Upper lobe of right lung (tissue), 1 donor: Measurements from ENCODE around the gene LITAFD. TPM values are rescaled to one million over a fixed set of nuclear protein-coding genes. Genes with fewer than 3 reads are reported as not detected.

Experiments used
- ATAC-seq: fragments of 200-7000 bp; cut with Tn5 transposase; one replicate; pipeline ENCODE4 v1.9.1; 2020; ENCODE audit warnings: mild to moderate bottlenecking, moderate library complexity
- DNase-seq: peaks from one replicate; pipeline ENCODE4 v3.0.0-alpha.2; 2020
- H3K27ac ChIP-seq: fragments of 200-600 bp; one replicate; pipeline ENCODE4 v1.8.0; 2022
- H3K27me3 ChIP-seq: fragments of 200-600 bp; one replicate; pipeline ENCODE4 v1.8.0; 2022; ENCODE audit warnings: mild to moderate bottlenecking
- H3K36me3 ChIP-seq: fragments of 200-600 bp; one replicate; pipeline ENCODE4 v1.8.0; 2022
- H3K4me1 ChIP-seq: fragments of 200-600 bp; one replicate; pipeline ENCODE4 v1.8.0; 2022
- H3K4me3 ChIP-seq: fragments of 200-600 bp; one replicate; pipeline ENCODE4 v1.8.0; 2022; ENCODE audit warnings: mild to moderate bottlenecking
- H3K9me3 ChIP-seq: fragments of 200-600 bp; one replicate; pipeline ENCODE4 v1.8.0; 2022
- intact Hi-C: fragments of 100-400 bp; cut with DNase I; formaldehyde crosslinking; loops from one replicate; pipeline ENCODE4 v1.11.0; 2022
- total RNA-seq: library from RNA; stranded (reverse); fragmentation: NEBNext Ultra II Directional; extraction: Animal tissue kit (Norgen Biotek cat#: 25700); gene quantifications from one replicate; pipeline ENCODE4 v1.2.1, GENCODE V29; 2021
- TF ChIP-seq, protein P1 (sequence below): fragments of 200-600 bp; IDR thresholded peaks from one replicate; pipeline ENCODE4 v1.8.0; 2022; ENCODE audit warnings: antibody characterized with exemption
- donor health status: DM: no; HTN: yes; CAD: no; lungs with severe emphysema.

Gene LITAFD
- total RNA-seq, 1 donor from 2014 or later: not detected

DNA sequence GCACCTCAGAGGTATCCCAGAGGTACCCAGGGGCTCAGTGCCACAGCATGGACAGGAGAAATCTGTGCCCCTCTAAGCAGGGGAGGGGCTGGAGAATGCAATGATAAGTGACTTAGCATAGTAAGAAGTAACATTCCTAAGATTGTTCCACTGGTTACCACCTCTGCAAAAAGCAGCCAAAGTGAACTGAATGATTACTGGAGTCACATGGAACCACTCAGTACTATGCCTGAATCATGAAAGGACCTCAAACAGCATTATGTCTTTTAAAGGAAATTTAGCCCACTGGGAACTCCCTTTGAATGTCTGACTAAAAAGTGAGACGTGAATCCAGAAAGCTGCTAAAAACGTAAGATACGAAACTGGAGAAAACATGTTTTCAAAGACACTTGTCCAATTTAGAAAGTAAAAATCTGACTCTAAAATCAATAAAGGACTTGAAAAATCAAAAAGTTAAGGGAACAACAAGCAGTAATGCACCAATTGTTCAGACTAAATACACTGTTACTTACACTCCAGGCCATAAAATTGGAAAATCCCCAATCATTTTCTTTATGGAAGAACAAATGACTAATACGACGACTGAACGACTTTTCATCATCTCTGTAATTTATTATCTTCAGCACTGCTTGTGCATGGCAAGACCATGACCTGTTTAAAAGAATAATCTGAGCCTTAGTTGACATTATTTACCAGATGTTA is 38.6 kb downstream of the LITAFD start:
- Histone ChIP-seq H3K27ac (no peak overlapping the region), H3K4me3 (no peak overlapping the region), H3K4me1 (peaks cover 5% of the 10 kb centered on the region), H3K27me3 (no peaks in the 10 kb centered on the region), H3K9me3 (no peaks in the 10 kb centered on the region), H3K36me3 (peaks cover 79% of the 10 kb centered on the region)
- ATAC-seq: no peak
- TF ChIP-seq, protein P1, sequence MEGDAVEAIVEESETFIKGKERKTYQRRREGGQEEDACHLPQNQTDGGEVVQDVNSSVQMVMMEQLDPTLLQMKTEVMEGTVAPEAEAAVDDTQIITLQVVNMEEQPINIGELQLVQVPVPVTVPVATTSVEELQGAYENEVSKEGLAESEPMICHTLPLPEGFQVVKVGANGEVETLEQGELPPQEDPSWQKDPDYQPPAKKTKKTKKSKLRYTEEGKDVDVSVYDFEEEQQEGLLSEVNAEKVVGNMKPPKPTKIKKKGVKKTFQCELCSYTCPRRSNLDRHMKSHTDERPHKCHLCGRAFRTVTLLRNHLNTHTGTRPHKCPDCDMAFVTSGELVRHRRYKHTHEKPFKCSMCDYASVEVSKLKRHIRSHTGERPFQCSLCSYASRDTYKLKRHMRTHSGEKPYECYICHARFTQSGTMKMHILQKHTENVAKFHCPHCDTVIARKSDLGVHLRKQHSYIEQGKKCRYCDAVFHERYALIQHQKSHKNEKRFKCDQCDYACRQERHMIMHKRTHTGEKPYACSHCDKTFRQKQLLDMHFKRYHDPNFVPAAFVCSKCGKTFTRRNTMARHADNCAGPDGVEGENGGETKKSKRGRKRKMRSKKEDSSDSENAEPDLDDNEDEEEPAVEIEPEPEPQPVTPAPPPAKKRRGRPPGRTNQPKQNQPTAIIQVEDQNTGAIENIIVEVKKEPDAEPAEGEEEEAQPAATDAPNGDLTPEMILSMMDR: no peak
- no peak for DNase-seq
- intact Hi-C loops: no loop called here

GRCh38 chr16:8921347-8921984 is 39.3 kb downstream of the LITAFD start:
- intact Hi-C loops: no loop called here

DNA sequence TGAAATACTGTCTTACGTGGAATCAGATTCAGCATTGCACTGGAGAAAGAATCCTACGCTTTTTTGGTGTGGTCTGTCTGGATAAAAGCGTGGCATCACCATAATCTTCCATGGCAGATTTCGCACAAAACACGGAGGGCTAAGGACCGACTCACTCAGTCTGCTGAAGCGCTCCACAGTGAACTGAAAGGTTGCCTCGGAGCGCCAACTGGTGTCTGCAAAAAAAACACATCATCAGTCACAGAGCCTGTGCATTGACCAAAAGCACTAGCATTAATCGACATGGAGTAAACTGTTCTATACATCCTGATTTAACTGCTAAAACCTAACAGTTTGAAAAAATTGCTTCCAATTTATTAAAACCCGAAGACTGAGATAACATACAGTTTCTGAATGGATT is 41.0 kb downstream of the LITAFD start:
- Histone ChIP-seq H3K4me3 (no peak overlapping the region), H3K4me1 (peaks cover 8% of the 10 kb centered on the region), H3K9me3 (no peaks in the 10 kb centered on the region), H3K27ac (no peak overlapping the region), H3K36me3 (peaks cover 67% of the 10 kb centered on the region), H3K27me3 (no peaks in the 10 kb centered on the region)
- intact Hi-C loops: no loop called here
- DNase-seq (no peak), ATAC-seq (no peak)
- TF ChIP-seq, protein P1: no peak

More at GRCh38 chr16:8921347-8921984, 39.3 kb downstream of the LITAFD start:
- Histone ChIP-seq H3K4me1 (peaks cover 5% of the 10 kb centered on the region), H3K27me3 (no peaks in the 10 kb centered on the region), H3K4me3 (no peak overlapping the region), H3K36me3 (peaks cover 76% of the 10 kb centered on the region), H3K27ac (no peak overlapping the region), H3K9me3 (no peaks in the 10 kb centered on the region)
- ATAC-seq: no peak
- TF ChIP-seq, protein P1: no peak
- DNase-seq: no peak

DNA sequence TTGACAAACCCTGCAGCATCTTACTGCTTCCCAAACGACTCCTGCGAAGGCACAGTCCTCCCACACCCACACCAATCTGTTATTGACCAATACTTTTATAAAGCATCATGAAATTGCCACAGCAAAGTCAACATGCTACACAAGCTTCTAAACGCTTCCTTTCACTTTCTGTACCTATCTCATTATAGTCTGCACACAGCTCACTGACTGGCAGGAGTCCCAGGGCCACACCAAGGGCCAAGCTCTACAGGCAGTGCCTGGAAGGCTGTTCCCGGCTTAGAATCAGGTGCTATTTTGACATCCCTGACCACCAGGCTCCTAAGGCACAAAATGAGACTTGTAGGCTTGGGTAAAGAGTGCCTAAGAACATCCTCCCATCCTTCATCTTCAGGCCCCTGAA is 42.1 kb downstream of the LITAFD start:
- H3K27ac ChIP-seq: no peak overlapping the region
- TF ChIP-seq, protein P1: no peak
- ATAC-seq (peak; percentile 82), DNase-seq (peak; percentile 74)
- no peak overlapping the region for H3K4me3 ChIP-seq
- no peaks in the 10 kb centered on the region for H3K9me3 ChIP-seq
- H3K36me3 ChIP-seq: peaks cover 61% of the 10 kb centered on the region
- peaks cover 14% of the 10 kb centered on the region for H3K4me1 ChIP-seq
- H3K27me3 ChIP-seq: no peaks in the 10 kb centered on the region
- intact Hi-C loops: no loop called here

DNA sequence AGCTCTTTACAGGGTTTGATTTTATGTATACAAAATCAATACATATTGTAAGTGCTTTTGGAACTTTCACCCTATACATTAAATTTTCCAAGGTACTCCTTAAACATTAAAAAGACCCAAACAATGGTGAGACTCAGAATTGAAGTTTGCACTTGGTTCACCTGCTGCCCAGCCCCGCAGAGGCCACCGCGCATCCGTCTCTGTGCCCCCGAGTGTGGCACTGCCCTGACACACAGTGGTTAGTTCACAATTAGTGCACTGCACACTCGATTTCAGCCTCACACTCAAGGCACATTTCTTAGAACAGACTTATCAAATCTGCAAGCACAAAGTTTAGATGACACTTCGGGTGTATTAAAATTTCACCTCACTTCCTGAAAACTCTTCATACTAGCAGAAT is 43.3 kb downstream of the LITAFD start:
- Histone ChIP-seq H3K27ac (no peak overlapping the region), H3K9me3 (no peaks in the 10 kb centered on the region), H3K36me3 (peaks cover 60% of the 10 kb centered on the region), H3K4me1 (peaks cover 14% of the 10 kb centered on the region), H3K27me3 (no peaks in the 10 kb centered on the region), H3K4me3 (no peak overlapping the region)
- ATAC-seq: no peak
- TF ChIP-seq, protein P1: no peak
- DNase-seq: no peak
- intact Hi-C loops: no loop called here
